H9 (cell line): ENCODE data around the gene ARHGAP22. TPM values are rescaled to one million over a fixed set of nuclear protein-coding genes. Genes with fewer than 3 reads are reported as not detected.
A peak's percentile ranks its signal among the peaks of the same experiment; 100 is the strongest.

Source experiments
- DNase-seq: peaks from one replicate; pipeline ENCODE4 v3.0.0-alpha.2; 2017
- H2AFZ ChIP-seq: one replicate; pipeline ENCODE4 v1.6.1; 2013; ENCODE audit warnings: mild to moderate bottlenecking, low read length, control low read depth, moderate library complexity
- H2AK5ac ChIP-seq: 2 replicates; pipeline ENCODE4 v1.6.1; 2013; ENCODE audit warnings: low read length, control low read depth, mixed read lengths; ENCODE audit not compliant: insufficient read length
- H2BK120ac ChIP-seq: one replicate; pipeline ENCODE4 v1.6.1; 2013; ENCODE audit warnings: low read depth, mild to moderate bottlenecking, low read length, control low read depth, inconsistent platforms; ENCODE audit not compliant: poor library complexity, severe bottlenecking
- H2BK12ac ChIP-seq: 2 replicates; pipeline ENCODE4 v1.6.1; 2013; ENCODE audit warnings: low read length, control low read depth, mixed read lengths, low read depth; ENCODE audit not compliant: insufficient read length
- H2BK15ac ChIP-seq: 2 replicates; pipeline ENCODE4 v1.6.1; 2013; ENCODE audit warnings: low read depth, low read length, control low read depth
- H2BK20ac ChIP-seq: one replicate; pipeline ENCODE4 v1.6.1; 2013; ENCODE audit warnings: low read depth, mild to moderate bottlenecking, low read length, control low read depth, inconsistent platforms; ENCODE audit not compliant: poor library complexity, severe bottlenecking
- H2BK5ac ChIP-seq: 2 replicates; pipeline ENCODE4 v1.6.1; 2013; ENCODE audit warnings: low read length, control low read depth, mixed read lengths; ENCODE audit not compliant: insufficient read length
- H3K14ac ChIP-seq: 2 replicates; pipeline ENCODE4 v1.6.1; 2013; ENCODE audit warnings: low read length, control low read depth; ENCODE audit not compliant: insufficient read depth
- H3K18ac ChIP-seq: 2 replicates; pipeline ENCODE4 v1.6.1; 2013; ENCODE audit warnings: low read depth, mild to moderate bottlenecking, mixed read lengths, low read length, control low read depth; ENCODE audit not compliant: insufficient read length
- H3K23ac ChIP-seq: 2 replicates; pipeline ENCODE4 v1.6.1; 2013; ENCODE audit warnings: low read length, control low read depth, mixed read lengths, low read depth; ENCODE audit not compliant: insufficient read length
- H3K23me2 ChIP-seq: 2 replicates; pipeline ENCODE4 v1.6.1; 2013; ENCODE audit warnings: low read depth, mild to moderate bottlenecking, mixed read lengths, low read length, control low read depth; ENCODE audit not compliant: insufficient read length, poor library complexity, severe bottlenecking
- H3K27ac ChIP-seq: 2 replicates; pipeline ENCODE4 v1.5.1; 2013; ENCODE audit warnings: low read length, control low read depth, mixed read lengths, low read depth; ENCODE audit not compliant: insufficient read length
- H3K27me3 ChIP-seq: 2 replicates; pipeline ENCODE4 v1.6.1; 2013; ENCODE audit warnings: low read length, control low read depth, inconsistent platforms; ENCODE audit not compliant: insufficient read depth
- H3K4ac ChIP-seq: 2 replicates; pipeline ENCODE4 v1.6.1; 2013; ENCODE audit warnings: low read depth, mild to moderate bottlenecking, control low read depth, inconsistent platforms, low read length, moderate library complexity
- H3K4me1 ChIP-seq: 2 replicates; pipeline ENCODE4 v1.6.1; 2013; ENCODE audit warnings: low read length, control low read depth, inconsistent platforms; ENCODE audit not compliant: insufficient read depth
- H3K4me2 ChIP-seq: 2 replicates; pipeline ENCODE4 v1.6.1; 2013; ENCODE audit warnings: low read length, control low read depth, mixed read lengths; ENCODE audit not compliant: insufficient read length, insufficient read depth
- H3K56ac ChIP-seq: 2 replicates; pipeline ENCODE4 v1.6.1; 2013; ENCODE audit warnings: low read depth, mild to moderate bottlenecking, mixed read lengths, low read length, control low read depth; ENCODE audit not compliant: insufficient read length
- H3K79me1 ChIP-seq: 2 replicates; pipeline ENCODE4 v1.6.1; 2013; ENCODE audit warnings: low read depth, mild to moderate bottlenecking, moderate library complexity, low read length, control low read depth, inconsistent platforms; ENCODE audit not compliant: insufficient read depth, poor library complexity, severe bottlenecking
- H3K79me2 ChIP-seq: 2 replicates; pipeline ENCODE4 v1.6.1; 2013; ENCODE audit warnings: low read length, control low read depth, inconsistent platforms; ENCODE audit not compliant: insufficient read depth
- H3K9ac ChIP-seq: 2 replicates; pipeline ENCODE4 v1.6.1; 2013; ENCODE audit warnings: low read length, control low read depth, mixed read lengths; ENCODE audit not compliant: insufficient read length; ENCODE audit errors: extremely low read depth
- H3K9me3 ChIP-seq: one replicate; pipeline ENCODE4 v1.6.1; 2013; ENCODE audit warnings: low read depth, low read length, inconsistent platforms; ENCODE audit not compliant: control insufficient read depth
- H3T11ph ChIP-seq: one replicate; pipeline ENCODE4 v1.6.1; 2013; ENCODE audit warnings: mild to moderate bottlenecking, low read length, control low read depth, inconsistent platforms
- H4K20me1 ChIP-seq: one replicate; pipeline ENCODE4 v1.6.1; 2013; ENCODE audit not compliant: control insufficient read depth, insufficient read length, insufficient read depth
- H4K5ac ChIP-seq: 2 replicates; pipeline ENCODE4 v1.6.1; 2013; ENCODE audit warnings: low read depth, mild to moderate bottlenecking, mixed read lengths, low read length, control low read depth; ENCODE audit not compliant: insufficient read length
- H4K8ac ChIP-seq: replicated peaks from 2 replicates; pipeline ENCODE4 v1.6.1; 2013; ENCODE audit warnings: low read length, control low read depth, mixed read lengths, low read depth; ENCODE audit not compliant: insufficient read length
- H4K91ac ChIP-seq: 2 replicates; pipeline ENCODE4 v1.6.1; 2013; ENCODE audit warnings: low read depth, mild to moderate bottlenecking, moderate library complexity, mixed read lengths, low read length, control low read depth; ENCODE audit not compliant: insufficient read length
- H3K27ac Mint-ChIP-seq, 3 experiments: 2 replicates in 2 of 3; 3 replicates in 1 of 3; pipeline ENCODE4 v1.8.0; 2020 to 2021; ENCODE audit warnings: mixed read lengths in 3 of 3, mild to moderate bottlenecking in 1 of 3, moderate library complexity in 1 of 3
- H3K27me3 Mint-ChIP-seq: 2 replicates; pipeline ENCODE4 v1.8.0; 2021; ENCODE audit warnings: low read depth, mild to moderate bottlenecking, moderate library complexity, mixed read lengths
- H3K36me3 Mint-ChIP-seq, 3 experiments: 2 replicates in 2 of 3; 3 replicates in 1 of 3; pipeline ENCODE4 v1.8.0; 2020 to 2021; ENCODE audit warnings: low read depth in 3 of 3, mixed read lengths in 3 of 3; ENCODE audit not compliant: insufficient read depth in 1 of 3
- H3K4me1 Mint-ChIP-seq, 2 experiments: 2 replicates each; pipeline ENCODE4 v1.8.0; 2020; ENCODE audit warnings: mixed read lengths in 2 of 2
- H3K4me3 Mint-ChIP-seq, 2 experiments: 2 replicates in 1 of 2; 3 replicates in 1 of 2; pipeline ENCODE4 v1.8.0; 2020 to 2021; ENCODE audit warnings: mild to moderate bottlenecking in 2 of 2, mixed read lengths in 2 of 2, moderate library complexity in 1 of 2
- H3K9me3 Mint-ChIP-seq, 2 experiments: 2 replicates in 1 of 2; 3 replicates in 1 of 2; pipeline ENCODE4 v1.8.0; 2020; ENCODE audit warnings: mild to moderate bottlenecking in 2 of 2, mixed read lengths in 2 of 2, moderate library complexity in 1 of 2
- WGBS: extraction: QIAGEN DNeasy Blood & Tissue Kit; methylation state at CpG from one replicate; pipeline ENCODE4 v1.1.7; 2013; ENCODE audit warnings: missing lambda C conversion rate, low lambda C conversion rate, mixed read lengths; ENCODE audit not compliant: insufficient read length; ENCODE audit errors: extremely low coverage; 5-methylcytosine and 5-hydroxymethylcytosine counted together
- total RNA-seq: library from RNA; stranded (reverse); gene quantifications from 2 replicates; pipeline ENCODE4 v1.2.1, GENCODE V29; 2021
- TF ChIP-seq, protein P1 (sequence below): fragments of 200-600 bp; sonication (generic); conservative IDR thresholded peaks from 3 replicates; pipeline ENCODE4 v1.8.0; 2021; ENCODE audit warnings: antibody characterized with exemption, mild to moderate bottlenecking

The ARHGAP22 gene
- total RNA-seq, 1 experiment from 2014 or later = 7.4 TPM

DNA sequence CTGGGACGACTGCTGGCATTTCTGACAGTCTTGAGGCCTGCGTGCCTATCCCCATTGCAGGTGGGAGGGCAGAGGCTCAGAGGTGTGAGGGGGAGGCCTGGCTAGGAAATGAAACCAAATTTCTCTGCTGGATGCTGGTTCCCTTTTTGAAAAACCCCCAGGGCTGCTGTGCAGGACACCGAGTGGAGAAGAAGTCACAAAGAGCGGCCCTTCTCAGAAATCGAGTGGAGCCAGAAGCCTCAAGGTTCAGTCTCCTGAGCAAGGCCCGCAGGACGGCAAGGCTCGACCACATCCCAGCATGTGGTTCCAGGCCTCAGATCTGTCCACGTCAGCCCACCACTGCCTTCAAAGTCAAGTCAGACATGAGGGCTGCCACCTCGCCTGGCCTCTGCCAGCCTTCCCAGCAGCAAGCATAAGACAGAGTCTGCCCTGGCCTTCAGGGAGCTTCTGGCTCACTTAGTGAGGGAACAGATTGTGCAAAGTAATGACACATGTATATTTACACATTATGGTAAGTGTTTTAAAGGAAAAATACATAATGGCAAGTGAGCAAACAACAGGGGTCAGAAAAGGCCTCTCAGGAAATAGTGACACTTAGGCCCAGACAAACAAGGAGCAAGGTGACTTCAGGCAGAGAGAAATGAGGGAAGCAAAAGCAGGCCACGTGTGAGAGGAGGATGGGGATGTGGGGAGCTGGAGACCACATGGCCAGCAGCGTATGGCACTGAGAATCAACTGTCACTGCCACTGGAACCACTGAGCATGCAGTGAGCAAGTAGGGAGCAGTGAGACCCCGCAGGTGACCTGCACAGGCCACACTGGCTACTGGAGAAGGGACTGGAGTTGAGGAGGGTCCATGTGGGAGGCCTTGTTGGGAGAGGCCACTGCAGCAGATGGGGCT, 86.7 kb downstream of the ARHGAP22 start:
- Histone ChIP-seq H2BK5ac (no peak overlapping the region), H3K23me2 (peaks cover 3% of the 10 kb centered on the region), H3K27me3 (no peaks in the 10 kb centered on the region), H3K27ac (no peak overlapping the region), H3K9me3 (no peaks in the 10 kb centered on the region), H3K18ac (no peak overlapping the region), H2AFZ (no peak overlapping the region), H3K79me1 (no peaks in the 10 kb centered on the region), H2BK120ac (no peak overlapping the region), H4K8ac (no peak overlapping the region), H2BK15ac (no peak overlapping the region), H4K5ac (no peak overlapping the region), H3K14ac (no peak overlapping the region), H4K20me1 (no peaks in the 10 kb centered on the region), H3K4me2 (no peak overlapping the region), H2AK5ac (no peak overlapping the region), H4K91ac (no peak overlapping the region), H2BK20ac (no peak overlapping the region), H3K9ac (no peak overlapping the region), H3K4me1 (no peaks in the 10 kb centered on the region), H3K23ac (no peak overlapping the region), H3K56ac (no peak overlapping the region), H3K4ac (no peak overlapping the region), H3T11ph (no peak overlapping the region), H2BK12ac (no peak overlapping the region), H3K79me2 (peaks cover 6% of the 10 kb centered on the region; the same call in 1 of the 2 replicates)
- Mint-ChIP-seq H3K9me3 (peaks cover 27% of the 10 kb centered on the region in 2 experiments), H3K27ac (peak overlapping the region; percentile 2 to 87 (median 55); a peak in 5 of 7 replicates), H3K4me3 (no peak overlapping the region), H3K4me1 (peaks cover 25 to 26% of the 10 kb centered on the region in 2 experiments), H3K36me3 (peaks cover 5 to 27% (median 13%) of the 10 kb centered on the region in 3 experiments), H3K27me3 (peaks cover 7% of the 10 kb centered on the region)
- DNase-seq = no peak
- WGBS = no CpG with 5 or more reads among the region's 13 CpGs
- TF ChIP-seq, protein P1, sequence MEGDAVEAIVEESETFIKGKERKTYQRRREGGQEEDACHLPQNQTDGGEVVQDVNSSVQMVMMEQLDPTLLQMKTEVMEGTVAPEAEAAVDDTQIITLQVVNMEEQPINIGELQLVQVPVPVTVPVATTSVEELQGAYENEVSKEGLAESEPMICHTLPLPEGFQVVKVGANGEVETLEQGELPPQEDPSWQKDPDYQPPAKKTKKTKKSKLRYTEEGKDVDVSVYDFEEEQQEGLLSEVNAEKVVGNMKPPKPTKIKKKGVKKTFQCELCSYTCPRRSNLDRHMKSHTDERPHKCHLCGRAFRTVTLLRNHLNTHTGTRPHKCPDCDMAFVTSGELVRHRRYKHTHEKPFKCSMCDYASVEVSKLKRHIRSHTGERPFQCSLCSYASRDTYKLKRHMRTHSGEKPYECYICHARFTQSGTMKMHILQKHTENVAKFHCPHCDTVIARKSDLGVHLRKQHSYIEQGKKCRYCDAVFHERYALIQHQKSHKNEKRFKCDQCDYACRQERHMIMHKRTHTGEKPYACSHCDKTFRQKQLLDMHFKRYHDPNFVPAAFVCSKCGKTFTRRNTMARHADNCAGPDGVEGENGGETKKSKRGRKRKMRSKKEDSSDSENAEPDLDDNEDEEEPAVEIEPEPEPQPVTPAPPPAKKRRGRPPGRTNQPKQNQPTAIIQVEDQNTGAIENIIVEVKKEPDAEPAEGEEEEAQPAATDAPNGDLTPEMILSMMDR = no peak
